Left lobe of liver (tissue), 2 donors: ENCODE measurements around the gene IFITM1. TPM values are rescaled to one million over a fixed set of nuclear protein-coding genes. Genes with fewer than 3 reads are reported as not detected.
A peak's percentile ranks its signal among the peaks of the same experiment; 100 is the strongest.
"Not testable (repeated sequence)": the region's sequence is repeated elsewhere in the genome, so short reads cannot be mapped to it uniquely, and the experiment has no call there.

ENCODE experiments used
- ATAC-seq: fragments of 200-7000 bp; cut with Tn5 transposase; one replicate; pipeline ENCODE4 v1.9.1; 2020; ENCODE audit warnings: mild to moderate bottlenecking, moderate library complexity
- DNase-seq: peaks from one replicate; pipeline ENCODE4 v3.0.0-alpha.2; 2020; ENCODE audit warnings: low spot score
- total RNA-seq: library from RNA; stranded (reverse); gene quantifications from one replicate; pipeline ENCODE4 v1.2.1, GENCODE V29; 2021
- donor health status: DM: no; HTN: no; CAD: no; lungs with moderate emphysema.
- donor health status: DM: no; HTN: yes; CAD: no.

IFITM1 gene
- total RNA-seq, 1 donor from 2014 or later, result 29.2 TPM

- peak; percentile 37 for DNase-seq
- no peak for ATAC-seq
These were observed 31.7 kb upstream of the IFITM1 start for GRCh38 chr11:282171-282570.

GRCh38 chr11:282630-283360 lies 31.0 kb upstream of the IFITM1 start:
- DNase-seq, result peak; percentile 46
- ATAC-seq, result no peak

- ATAC-seq, result no peak
- DNase-seq, result peak; percentile 43
These were observed 30.3 kb upstream of the IFITM1 start for GRCh38 chr11:283405-284104.

GRCh38 chr11:284105-285020 lies 29.5 kb upstream of the IFITM1 start:
- no peak for ATAC-seq
- DNase-seq, result peak; percentile 48

GRCh38 chr11:285021-285893 lies 28.6 kb upstream of the IFITM1 start:
- peak; percentile 44 for DNase-seq
- ATAC-seq, result no peak

- ATAC-seq (no peak), DNase-seq (peak; percentile 42)
These were observed 28.0 kb upstream of the IFITM1 start for GRCh38 chr11:285894-286220.

- peak; percentile 46 for DNase-seq
- not testable (repeated sequence) for ATAC-seq
These were observed 26.6 kb upstream of the IFITM1 start for GRCh38 chr11:286977-287820.

- peak; percentile 63 for DNase-seq
- ATAC-seq, result peak; percentile 28
These were observed 25.9 kb upstream of the IFITM1 start for GRCh38 chr11:287821-288477.

GRCh38 chr11:288478-289397 lies 25.1 kb upstream of the IFITM1 start, which contains the start of gene PGGHG:
PGGHG (plus strand) TSS chr11:289126; CDS start chr11:289817, 691 bp downstream.
- peak; percentile 83 for DNase-seq

GRCh38 chr11:289398-289711 lies 24.5 kb upstream of the IFITM1 start:
- DNase-seq (peak; percentile 45), ATAC-seq (no peak)

More at GRCh38 chr11:288478-289397, 25.1 kb upstream of the IFITM1 start, which contains the start of gene PGGHG:
- ATAC-seq, result peak; percentile 93

- DNase-seq (no peak), ATAC-seq (no peak)
These were observed 23.9 kb upstream of the IFITM1 start for GRCh38 chr11:289712-290620.

- DNase-seq (no peak), ATAC-seq (no peak)
These were observed 23.1 kb upstream of the IFITM1 start for GRCh38 chr11:290621-291231.

- DNase-seq (no peak), ATAC-seq (no peak)
These were observed 22.3 kb upstream of the IFITM1 start for GRCh38 chr11:291281-292210.

GRCh38 chr11:292211-293121 lies 21.4 kb upstream of the IFITM1 start:
- ATAC-seq (no peak), DNase-seq (no peak)
